Type B pancreatic cell (in vitro differentiated cells): ENCODE results near the gene GRHPR. TPM values are rescaled to one million over a fixed set of nuclear protein-coding genes. Genes with fewer than 3 reads are reported as not detected.
"Not testable (repeated sequence)": the region's sequence is repeated elsewhere in the genome, so short reads cannot be mapped to it uniquely, and the experiment has no call there.

Experiments
- DNase-seq: peaks from one replicate; pipeline ENCODE4 v3.0.0; 2021; ENCODE audit warnings: mixed read lengths; ENCODE audit not compliant: unreplicated experiment; ENCODE audit errors: extremely low spot score
- H3K27ac Mint-ChIP-seq: 2 replicates; pipeline ENCODE4 v1.8.0; 2021; ENCODE audit warnings: mild to moderate bottlenecking, mixed read lengths
- H3K27me3 Mint-ChIP-seq: 2 replicates; pipeline ENCODE4 v1.8.0; 2021; ENCODE audit warnings: mixed read lengths
- H3K36me3 Mint-ChIP-seq: 2 replicates; pipeline ENCODE4 v1.8.0; 2021; ENCODE audit warnings: mixed read lengths
- H3K4me1 Mint-ChIP-seq: one replicate; pipeline ENCODE4 v1.8.0; 2021; ENCODE audit warnings: mixed read lengths; ENCODE audit not compliant: unreplicated experiment
- H3K4me3 Mint-ChIP-seq: 2 replicates; pipeline ENCODE4 v1.8.0; 2021; ENCODE audit warnings: mild to moderate bottlenecking, mixed read lengths
- H3K9me3 Mint-ChIP-seq: 2 replicates; pipeline ENCODE4 v1.8.0; 2021; ENCODE audit warnings: mixed read lengths
- total RNA-seq: library from RNA; stranded (reverse); gene quantifications from 2 replicates; pipeline ENCODE4 v1.2.1, GENCODE V29; 2021; ENCODE audit warnings: low replicate concordance
- TF ChIP-seq, protein P1 (sequence below): fragments of 200-600 bp; sonication (generic); conservative IDR thresholded peaks from 2 replicates; pipeline ENCODE4 v1.5.0; 2021; ENCODE audit warnings: antibody characterized with exemption, mild to moderate bottlenecking

Gene GRHPR
- total RNA-seq, 1 donor from 2014 or later = 109 TPM

DNA sequence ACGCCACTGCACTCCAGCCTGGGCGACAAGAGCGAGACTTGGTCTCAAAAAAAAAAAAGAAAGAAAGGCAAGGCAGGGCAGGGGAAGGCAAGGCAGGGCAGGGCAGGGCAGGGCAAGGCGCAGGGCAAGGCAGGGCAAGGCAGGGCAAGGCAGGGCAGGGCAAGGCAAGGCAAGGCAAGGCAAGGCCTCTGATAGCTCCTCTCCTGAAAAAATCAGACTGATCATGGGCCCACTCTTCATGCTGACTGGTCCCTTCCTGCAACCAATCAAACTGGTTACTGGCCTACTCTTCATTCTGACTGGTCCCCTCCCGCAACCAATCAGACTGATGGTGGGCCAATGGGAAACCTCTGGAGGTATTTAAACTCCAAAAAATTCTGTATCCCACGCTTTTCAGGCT lies 46.1 kb downstream of the GRHPR start:
- no peak for DNase-seq
- TF ChIP-seq, protein P1, sequence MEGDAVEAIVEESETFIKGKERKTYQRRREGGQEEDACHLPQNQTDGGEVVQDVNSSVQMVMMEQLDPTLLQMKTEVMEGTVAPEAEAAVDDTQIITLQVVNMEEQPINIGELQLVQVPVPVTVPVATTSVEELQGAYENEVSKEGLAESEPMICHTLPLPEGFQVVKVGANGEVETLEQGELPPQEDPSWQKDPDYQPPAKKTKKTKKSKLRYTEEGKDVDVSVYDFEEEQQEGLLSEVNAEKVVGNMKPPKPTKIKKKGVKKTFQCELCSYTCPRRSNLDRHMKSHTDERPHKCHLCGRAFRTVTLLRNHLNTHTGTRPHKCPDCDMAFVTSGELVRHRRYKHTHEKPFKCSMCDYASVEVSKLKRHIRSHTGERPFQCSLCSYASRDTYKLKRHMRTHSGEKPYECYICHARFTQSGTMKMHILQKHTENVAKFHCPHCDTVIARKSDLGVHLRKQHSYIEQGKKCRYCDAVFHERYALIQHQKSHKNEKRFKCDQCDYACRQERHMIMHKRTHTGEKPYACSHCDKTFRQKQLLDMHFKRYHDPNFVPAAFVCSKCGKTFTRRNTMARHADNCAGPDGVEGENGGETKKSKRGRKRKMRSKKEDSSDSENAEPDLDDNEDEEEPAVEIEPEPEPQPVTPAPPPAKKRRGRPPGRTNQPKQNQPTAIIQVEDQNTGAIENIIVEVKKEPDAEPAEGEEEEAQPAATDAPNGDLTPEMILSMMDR = no peak
- Mint-ChIP-seq H3K27me3 (no peaks in the 10 kb centered on the region), H3K36me3 (peaks cover 4% of the 10 kb centered on the region), H3K9me3 (no peaks in the 10 kb centered on the region), H3K4me1 (peaks cover 20% of the 10 kb centered on the region), H3K27ac (no peak overlapping the region), H3K4me3 (no peak overlapping the region)

GRCh38 chr9:37471942-37472684 lies 49.6 kb downstream of the GRHPR start:
- Mint-ChIP-seq H3K27me3 (peaks cover 4% of the 10 kb centered on the region), H3K27ac (peak overlapping the region; percentile 92), H3K4me3 (peak overlapping the region; percentile 85), H3K36me3 (no peaks in the 10 kb centered on the region), H3K4me1 (peaks cover 14% of the 10 kb centered on the region), H3K9me3 (no peaks in the 10 kb centered on the region)
- TF ChIP-seq, protein P1 = no peak
- DNase-seq = no peak

DNA sequence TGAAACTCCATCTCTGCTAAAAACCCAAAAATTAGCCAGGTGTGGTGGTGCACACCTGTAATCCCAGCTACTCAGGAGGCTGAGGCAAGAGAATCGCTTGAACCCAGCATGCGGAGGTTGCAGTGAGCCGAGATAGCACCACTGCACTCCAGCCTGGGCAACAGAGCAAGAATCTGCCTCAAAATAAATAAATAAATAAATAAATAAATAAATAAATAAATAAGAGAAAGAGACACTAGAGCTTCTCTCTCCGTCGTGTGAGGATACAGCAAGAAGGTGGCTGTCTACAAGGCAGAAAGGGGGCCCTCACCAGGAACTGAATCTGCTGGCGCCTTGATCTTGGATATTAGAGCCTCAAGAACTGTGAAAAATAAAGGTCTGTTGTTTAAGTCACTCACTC lies 51.5 kb downstream of the GRHPR start:
- H3K4me3 Mint-ChIP-seq, H3K27ac Mint-ChIP-seq, H3K36me3 Mint-ChIP-seq, DNase-seq, H3K9me3 Mint-ChIP-seq: not testable (repeated sequence)
- Mint-ChIP-seq H3K27me3 (peaks cover 11% of the 10 kb centered on the region), H3K4me1 (peaks cover 14% of the 10 kb centered on the region)

GRCh38 chr9:37474438-37474837 lies 51.9 kb downstream of the GRHPR start:
- Mint-ChIP-seq H3K9me3 (no peaks in the 10 kb centered on the region), H3K27ac (no peak overlapping the region), H3K36me3 (no peaks in the 10 kb centered on the region), H3K4me1 (peaks cover 14% of the 10 kb centered on the region), H3K4me3 (no peak overlapping the region), H3K27me3 (peaks cover 11% of the 10 kb centered on the region)
- TF ChIP-seq, protein P1 = no peak
- DNase-seq = no peak

GRCh38 chr9:37476930-37477329 lies 54.4 kb downstream of the GRHPR start:
- TF ChIP-seq, protein P1 = no peak
- H3K9me3 Mint-ChIP-seq = no peaks in the 10 kb centered on the region
- no peak overlapping the region for H3K4me3 Mint-ChIP-seq
- no peak overlapping the region for H3K27ac Mint-ChIP-seq
- H3K27me3 Mint-ChIP-seq = peaks cover 11% of the 10 kb centered on the region
- peaks cover 8% of the 10 kb centered on the region for H3K4me1 Mint-ChIP-seq
- no peaks in the 10 kb centered on the region for H3K36me3 Mint-ChIP-seq
- DNase-seq = no peak

- not testable (repeated sequence) for H3K9me3 Mint-ChIP-seq, H3K36me3 Mint-ChIP-seq, H3K27ac Mint-ChIP-seq, DNase-seq, H3K4me3 Mint-ChIP-seq, H3K4me1 Mint-ChIP-seq
- peaks cover 11% of the 10 kb centered on the region for H3K27me3 Mint-ChIP-seq
Observed at GRCh38 chr9:37477443-37477842, 54.9 kb downstream of the GRHPR start.

DNA sequence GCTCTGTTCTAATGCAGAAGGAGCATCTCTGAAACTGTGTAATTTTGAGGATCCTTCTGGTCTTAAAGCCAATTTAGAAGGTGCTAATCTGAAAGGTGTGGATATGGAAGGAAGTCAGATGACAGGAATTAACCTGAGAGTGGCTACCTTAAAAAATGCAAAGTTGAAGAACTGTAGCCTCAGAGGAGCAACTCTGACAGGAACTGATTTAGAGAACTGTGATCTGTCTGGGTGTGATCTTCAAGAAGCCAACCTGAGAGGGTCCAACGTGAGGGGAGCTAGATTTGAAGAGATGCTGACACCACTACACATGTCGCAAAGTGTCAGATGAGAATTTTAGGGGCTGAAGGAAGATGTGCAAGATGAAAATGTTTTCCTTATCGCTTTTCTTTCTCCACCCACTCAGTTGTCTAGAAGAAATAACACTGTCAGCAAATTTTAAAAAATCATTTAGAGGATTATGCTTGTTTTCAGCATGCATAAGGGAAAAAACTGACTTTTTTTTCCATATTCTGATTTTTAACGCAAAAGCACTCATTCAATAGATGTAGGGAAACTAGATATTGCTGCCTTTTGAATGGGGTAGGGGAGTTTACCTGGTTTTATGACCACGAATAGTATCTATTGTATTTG lies 55.6 kb downstream of the GRHPR start:
- H3K9me3 Mint-ChIP-seq, H3K27ac Mint-ChIP-seq, DNase-seq, H3K4me3 Mint-ChIP-seq, H3K36me3 Mint-ChIP-seq, H3K4me1 Mint-ChIP-seq: not testable (repeated sequence)
- H3K27me3 Mint-ChIP-seq = peaks cover 11% of the 10 kb centered on the region
